Superior temporal gyrus (tissue), 1 donor: ENCODE data around the gene PEAK1.
A peak's percentile ranks its signal among the peaks of the same experiment; 100 is the strongest.

Source experiments
- DNase-seq: peaks from one replicate; pipeline ENCODE4 v3.0.0-alpha.2; 2016; ENCODE audit errors: extremely low spot score

Gene PEAK1

GRCh38 chr15:77068633-77069032, 351.3 kb downstream of the PEAK1 start:
- DNase-seq = no peak

- DNase-seq = no peak
Measured at GRCh38 chr15:77067691-77068367, 352.1 kb downstream of the PEAK1 start.

GRCh38 chr15:77066971-77067690, 352.8 kb downstream of the PEAK1 start:
- DNase-seq = no peak

GRCh38 chr15:77064539-77065308, 355.2 kb downstream of the PEAK1 start:
- no peak for DNase-seq

- no peak for DNase-seq
Measured at GRCh38 chr15:77064063-77064462, 355.8 kb downstream of the PEAK1 start.

GRCh38 chr15:77063249-77063648, 356.7 kb downstream of the PEAK1 start:
- DNase-seq = no peak

GRCh38 chr15:77060546-77060945, 359.4 kb downstream of the PEAK1 start:
- DNase-seq = peak; percentile 76

- peak; percentile 50 for DNase-seq
Measured at GRCh38 chr15:77059786-77060361, 360.0 kb downstream of the PEAK1 start.

- no peak for DNase-seq
Measured at GRCh38 chr15:77058468-77058867, 361.4 kb downstream of the PEAK1 start.

- DNase-seq = no peak
Measured at GRCh38 chr15:77057685-77058084, 362.2 kb downstream of the PEAK1 start.

- DNase-seq = no peak
Measured at GRCh38 chr15:77057072-77057471, 362.8 kb downstream of the PEAK1 start.

- DNase-seq = no peak
Measured at GRCh38 chr15:77053709-77054108, 366.2 kb downstream of the PEAK1 start.

GRCh38 chr15:77052556-77052955, 367.3 kb downstream of the PEAK1 start:
- no peak for DNase-seq
